Measurements from ENCODE around the gene RANGRF.
A peak's percentile ranks its signal among the peaks of the same experiment; 100 is the strongest.

DNA sequence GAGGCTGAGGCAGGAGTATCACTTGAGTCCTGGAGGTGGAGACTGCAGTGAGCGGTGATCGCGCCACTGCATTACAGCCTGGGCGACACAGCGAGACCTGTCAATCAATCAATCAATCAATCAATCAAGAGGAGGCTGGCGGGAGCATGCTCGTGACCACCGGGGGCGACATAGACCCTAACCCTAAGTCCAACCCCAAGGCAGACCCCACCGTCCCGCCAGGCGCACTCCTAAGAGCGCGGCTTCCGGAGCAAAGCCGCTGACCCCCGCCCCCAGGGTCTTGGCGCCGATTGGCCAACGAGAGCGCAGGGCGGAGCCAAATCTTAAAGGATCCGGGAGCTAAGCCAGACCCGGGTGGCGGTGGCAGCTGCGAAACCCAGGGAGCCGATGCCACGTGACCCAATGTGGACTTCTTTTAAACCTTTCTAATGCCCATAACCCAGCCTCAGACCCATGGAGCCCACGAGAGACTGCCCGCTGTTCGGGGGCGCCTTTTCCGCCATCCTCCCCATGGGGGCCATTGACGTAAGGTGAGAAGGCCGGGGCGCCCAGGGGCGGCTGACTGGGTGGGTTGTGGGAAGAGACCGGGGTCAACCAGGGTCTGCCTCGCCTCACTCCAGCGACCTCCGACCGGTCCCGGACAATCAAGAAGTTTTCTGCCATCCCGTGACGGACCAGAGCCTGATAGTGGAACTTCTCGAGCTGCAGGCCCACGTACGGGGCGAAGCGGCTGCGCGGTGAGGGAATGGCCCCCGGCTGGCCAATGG lies at the start of gene RANGRF:
- TF ChIP-seq, protein P1, sequence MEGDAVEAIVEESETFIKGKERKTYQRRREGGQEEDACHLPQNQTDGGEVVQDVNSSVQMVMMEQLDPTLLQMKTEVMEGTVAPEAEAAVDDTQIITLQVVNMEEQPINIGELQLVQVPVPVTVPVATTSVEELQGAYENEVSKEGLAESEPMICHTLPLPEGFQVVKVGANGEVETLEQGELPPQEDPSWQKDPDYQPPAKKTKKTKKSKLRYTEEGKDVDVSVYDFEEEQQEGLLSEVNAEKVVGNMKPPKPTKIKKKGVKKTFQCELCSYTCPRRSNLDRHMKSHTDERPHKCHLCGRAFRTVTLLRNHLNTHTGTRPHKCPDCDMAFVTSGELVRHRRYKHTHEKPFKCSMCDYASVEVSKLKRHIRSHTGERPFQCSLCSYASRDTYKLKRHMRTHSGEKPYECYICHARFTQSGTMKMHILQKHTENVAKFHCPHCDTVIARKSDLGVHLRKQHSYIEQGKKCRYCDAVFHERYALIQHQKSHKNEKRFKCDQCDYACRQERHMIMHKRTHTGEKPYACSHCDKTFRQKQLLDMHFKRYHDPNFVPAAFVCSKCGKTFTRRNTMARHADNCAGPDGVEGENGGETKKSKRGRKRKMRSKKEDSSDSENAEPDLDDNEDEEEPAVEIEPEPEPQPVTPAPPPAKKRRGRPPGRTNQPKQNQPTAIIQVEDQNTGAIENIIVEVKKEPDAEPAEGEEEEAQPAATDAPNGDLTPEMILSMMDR (IDR thresholded peaks at IDR 0.05), result no peak
- peak; percentile 23 to 79 (median 70) for TF ChIP-seq POLR2A (IDR thresholded peaks at IDR 0.05)

Data from body of pancreas (tissue), 4 donors.